Osteoblast (primary cell): Measurements from ENCODE around the gene FSTL4. TPM values are rescaled to one million over a fixed set of nuclear protein-coding genes. Genes with fewer than 3 reads are reported as not detected.

Experiments
- DNase-seq: peaks from one replicate; pipeline ENCODE4 v3.0.0; 2011; ENCODE audit warnings: low spot score, mixed read lengths; ENCODE audit not compliant: insufficient read length; ENCODE audit errors: missing footprints
- H2AFZ ChIP-seq: 2 replicates; pipeline ENCODE4 v1.6.0; 2011; ENCODE audit warnings: mild to moderate bottlenecking, low read length
- H3K27ac ChIP-seq: 2 replicates; pipeline ENCODE4 v1.5.1; 2011; ENCODE audit warnings: mild to moderate bottlenecking, low read depth, low read length, moderate library complexity
- H3K27me3 ChIP-seq: 2 replicates; pipeline ENCODE4 v1.6.0; 2012; ENCODE audit warnings: mild to moderate bottlenecking, control low read depth, inconsistent platforms, low read length, moderate library complexity; ENCODE audit not compliant: insufficient read depth
- H3K36me3 ChIP-seq: 2 replicates; pipeline ENCODE4 v1.5.1; 2011; ENCODE audit warnings: mild to moderate bottlenecking, low read length, control low read depth, moderate library complexity; ENCODE audit not compliant: insufficient read depth
- H3K4me1 ChIP-seq: 2 replicates; pipeline ENCODE4 v1.5.1; 2011; ENCODE audit warnings: mild to moderate bottlenecking, low read length, control low read depth, moderate library complexity; ENCODE audit not compliant: insufficient read depth
- H3K4me2 ChIP-seq: 2 replicates; pipeline ENCODE4 v1.6.0; 2011; ENCODE audit warnings: mild to moderate bottlenecking, low read length; ENCODE audit not compliant: insufficient read depth
- H3K4me3 ChIP-seq: fragments of 200-600 bp; sonication (generic); 3 replicates; pipeline ENCODE4 v1.5.1; 2012; ENCODE audit warnings: mild to moderate bottlenecking, low read length, inconsistent platforms; ENCODE audit not compliant: insufficient read depth
- H3K79me2 ChIP-seq: 2 replicates; pipeline ENCODE4 v1.6.0; 2012; ENCODE audit warnings: mild to moderate bottlenecking, low read length, control low read depth, inconsistent platforms; ENCODE audit not compliant: insufficient read depth
- H3K9me3 ChIP-seq: 2 replicates; pipeline ENCODE4 v1.5.1; 2011; ENCODE audit warnings: low read depth, low read length, control low read depth
- H4K20me1 ChIP-seq: 2 replicates; pipeline ENCODE4 v1.6.0; 2012; ENCODE audit warnings: mild to moderate bottlenecking, low read length, control low read depth; ENCODE audit not compliant: insufficient read depth
- total RNA-seq: library from RNA; depleted of rRNA; stranded (reverse); fragments of >200 nt; gene quantifications from 2 replicates; pipeline ENCODE4 v1.2.3, GENCODE V29; 2012
- TF ChIP-seq, protein P1 (sequence below): IDR thresholded peaks from 2 replicates; pipeline ENCODE4 v1.5.1; 2011; ENCODE audit warnings: mild to moderate bottlenecking, low read depth, low read length, moderate library complexity; ENCODE audit errors: extremely low read depth

FSTL4 gene
- total RNA-seq, 1 donor = not detected

DNA sequence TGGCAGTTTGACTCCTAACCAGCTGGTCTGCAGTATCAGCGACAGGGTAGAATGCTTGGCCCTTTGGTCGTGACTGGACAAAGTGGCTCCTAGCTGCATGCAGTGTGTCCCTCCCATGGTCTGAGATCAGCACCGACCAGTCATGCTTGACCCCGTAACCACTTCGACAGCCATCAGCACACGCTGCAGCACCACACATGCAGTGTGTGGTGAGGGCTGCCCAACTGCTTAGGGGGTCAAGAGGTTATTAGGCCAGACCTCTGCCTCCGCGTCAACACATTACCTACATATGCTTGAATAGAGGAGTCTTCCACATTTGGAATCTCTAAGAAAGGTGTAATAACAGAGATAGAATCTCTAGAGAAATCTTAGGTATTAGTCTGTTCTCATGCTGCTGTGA is 139.1 kb downstream of the FSTL4 start:
- Histone ChIP-seq H3K9me3 (no peaks in the 10 kb centered on the region), H3K4me3 (no peak overlapping the region), H4K20me1 (no peaks in the 10 kb centered on the region), H3K4me1 (no peaks in the 10 kb centered on the region), H3K27ac (no peak overlapping the region), H3K4me2 (no peak overlapping the region), H2AFZ (no peak overlapping the region), H3K27me3 (peaks cover 8% of the 10 kb centered on the region), H3K36me3 (no peaks in the 10 kb centered on the region), H3K79me2 (no peaks in the 10 kb centered on the region)
- TF ChIP-seq, protein P1, sequence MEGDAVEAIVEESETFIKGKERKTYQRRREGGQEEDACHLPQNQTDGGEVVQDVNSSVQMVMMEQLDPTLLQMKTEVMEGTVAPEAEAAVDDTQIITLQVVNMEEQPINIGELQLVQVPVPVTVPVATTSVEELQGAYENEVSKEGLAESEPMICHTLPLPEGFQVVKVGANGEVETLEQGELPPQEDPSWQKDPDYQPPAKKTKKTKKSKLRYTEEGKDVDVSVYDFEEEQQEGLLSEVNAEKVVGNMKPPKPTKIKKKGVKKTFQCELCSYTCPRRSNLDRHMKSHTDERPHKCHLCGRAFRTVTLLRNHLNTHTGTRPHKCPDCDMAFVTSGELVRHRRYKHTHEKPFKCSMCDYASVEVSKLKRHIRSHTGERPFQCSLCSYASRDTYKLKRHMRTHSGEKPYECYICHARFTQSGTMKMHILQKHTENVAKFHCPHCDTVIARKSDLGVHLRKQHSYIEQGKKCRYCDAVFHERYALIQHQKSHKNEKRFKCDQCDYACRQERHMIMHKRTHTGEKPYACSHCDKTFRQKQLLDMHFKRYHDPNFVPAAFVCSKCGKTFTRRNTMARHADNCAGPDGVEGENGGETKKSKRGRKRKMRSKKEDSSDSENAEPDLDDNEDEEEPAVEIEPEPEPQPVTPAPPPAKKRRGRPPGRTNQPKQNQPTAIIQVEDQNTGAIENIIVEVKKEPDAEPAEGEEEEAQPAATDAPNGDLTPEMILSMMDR = no peak
- no peak for DNase-seq

DNA sequence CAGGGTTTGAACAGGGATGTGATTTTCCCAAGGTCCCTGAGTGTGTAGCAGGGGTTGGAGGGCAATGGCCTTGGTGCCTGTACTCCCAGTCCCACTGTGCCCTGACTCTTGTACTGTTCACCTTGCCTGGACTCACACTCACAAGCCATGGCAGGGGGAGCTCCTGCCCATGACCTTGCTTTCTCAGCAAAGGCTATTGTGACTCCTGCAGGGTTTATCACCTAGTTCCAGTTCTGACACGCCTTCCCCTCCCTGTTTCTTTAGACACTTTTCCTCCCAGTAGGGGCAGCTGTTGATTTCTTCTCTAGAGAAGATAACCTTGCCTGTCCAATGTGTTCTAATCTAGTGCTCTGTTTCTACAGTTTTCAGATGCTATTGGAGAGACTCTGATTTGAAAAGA is 139.5 kb downstream of the FSTL4 start:
- H3K27ac ChIP-seq = no peak overlapping the region
- H3K9me3 ChIP-seq = no peaks in the 10 kb centered on the region
- TF ChIP-seq, protein P1 = no peak
- DNase-seq = no peak
- no peaks in the 10 kb centered on the region for H3K36me3 ChIP-seq
- no peak overlapping the region for H2AFZ ChIP-seq
- H3K4me3 ChIP-seq = no peak overlapping the region
- peaks cover 8% of the 10 kb centered on the region for H3K27me3 ChIP-seq
- H3K4me2 ChIP-seq = no peak overlapping the region
- no peaks in the 10 kb centered on the region for H4K20me1 ChIP-seq
- no peaks in the 10 kb centered on the region for H3K4me1 ChIP-seq
- H3K79me2 ChIP-seq = no peaks in the 10 kb centered on the region

DNA sequence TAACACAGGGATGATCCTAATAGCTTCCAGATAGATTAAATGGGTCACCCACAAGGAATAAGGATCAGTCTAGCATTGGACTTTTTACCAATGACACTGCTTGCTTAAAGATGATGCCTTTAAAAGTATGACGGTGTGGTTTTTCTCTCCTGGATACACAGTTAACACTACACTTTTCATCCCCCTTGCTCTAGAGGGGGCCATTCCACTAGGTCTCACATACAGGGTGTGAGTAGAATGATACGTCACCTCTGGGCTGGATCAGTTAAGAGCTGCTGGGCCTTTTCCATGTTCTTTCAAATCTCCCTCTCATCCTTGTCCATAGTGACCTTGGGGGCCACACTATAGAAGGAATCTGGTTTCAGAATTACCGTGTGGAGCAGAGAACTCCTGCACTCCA is 140.6 kb downstream of the FSTL4 start:
- Histone ChIP-seq H3K36me3 (no peaks in the 10 kb centered on the region), H3K9me3 (no peaks in the 10 kb centered on the region), H3K27me3 (peaks cover 8% of the 10 kb centered on the region), H3K79me2 (no peaks in the 10 kb centered on the region), H2AFZ (no peak overlapping the region), H3K4me1 (no peaks in the 10 kb centered on the region), H3K4me2 (no peak overlapping the region), H4K20me1 (no peaks in the 10 kb centered on the region), H3K4me3 (no peak overlapping the region), H3K27ac (no peak overlapping the region)
- TF ChIP-seq, protein P1 = no peak
- DNase-seq = no peak

DNA sequence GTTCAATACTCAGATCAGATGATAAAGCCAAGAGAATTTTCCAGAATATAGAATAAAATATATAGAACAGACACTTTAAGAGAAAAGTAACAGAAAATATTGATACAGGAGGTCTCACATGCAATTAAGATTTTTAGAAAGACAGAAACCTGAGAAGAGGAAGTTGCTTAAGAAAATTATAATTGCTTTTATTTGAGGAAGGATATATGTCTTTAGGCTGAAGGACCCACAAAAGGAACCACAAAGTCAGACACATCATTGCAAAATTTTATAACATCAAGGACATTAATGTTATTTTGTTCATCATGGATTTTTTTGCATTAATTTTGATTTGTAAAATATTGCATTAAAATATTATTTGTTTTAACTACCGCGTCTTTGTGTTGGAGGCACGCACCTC is 141.5 kb downstream of the FSTL4 start:
- Histone ChIP-seq H3K27me3 (peaks cover 7% of the 10 kb centered on the region), H3K4me3 (no peak overlapping the region), H3K4me2 (no peak overlapping the region), H3K36me3 (no peaks in the 10 kb centered on the region), H2AFZ (no peak overlapping the region), H4K20me1 (no peaks in the 10 kb centered on the region), H3K27ac (no peak overlapping the region), H3K4me1 (no peaks in the 10 kb centered on the region), H3K9me3 (no peaks in the 10 kb centered on the region), H3K79me2 (no peaks in the 10 kb centered on the region)
- DNase-seq = no peak
- TF ChIP-seq, protein P1 = no peak
